ENCODE results near the gene STC2.

- TF ChIP-seq CTCF (IDR thresholded peaks at IDR 0.05) (no peak), POLR2AphosphoS5 (IDR thresholded peaks at IDR 0.05) (no peak)
Measured at GRCh38 chr5:173295796-173296195, 32.4 kb downstream of the STC2 start.

Measured in sigmoid colon (tissue), 4 donors.